ENCODE measurements around the gene SYNE2.

- TF ChIP-seq CTCF (IDR thresholded peaks at IDR 0.05 in 4 of 5, conservative IDR thresholded peaks at IDR 0.05 in 1 of 5) = no peak
- TF ChIP-seq POLR2A (IDR thresholded peaks at IDR 0.05) = no peak
Measured at GRCh38 chr14:63952053-63952932, 99.5 kb downstream of the SYNE2 start.
